ENCODE data around the gene P4HA3. TPM values are rescaled to one million over a fixed set of nuclear protein-coding genes. Genes with fewer than 3 reads are reported as not detected.

P4HA3 gene
- total RNA-seq, 2 experiments from 2014 or later, result not detected

DNA sequence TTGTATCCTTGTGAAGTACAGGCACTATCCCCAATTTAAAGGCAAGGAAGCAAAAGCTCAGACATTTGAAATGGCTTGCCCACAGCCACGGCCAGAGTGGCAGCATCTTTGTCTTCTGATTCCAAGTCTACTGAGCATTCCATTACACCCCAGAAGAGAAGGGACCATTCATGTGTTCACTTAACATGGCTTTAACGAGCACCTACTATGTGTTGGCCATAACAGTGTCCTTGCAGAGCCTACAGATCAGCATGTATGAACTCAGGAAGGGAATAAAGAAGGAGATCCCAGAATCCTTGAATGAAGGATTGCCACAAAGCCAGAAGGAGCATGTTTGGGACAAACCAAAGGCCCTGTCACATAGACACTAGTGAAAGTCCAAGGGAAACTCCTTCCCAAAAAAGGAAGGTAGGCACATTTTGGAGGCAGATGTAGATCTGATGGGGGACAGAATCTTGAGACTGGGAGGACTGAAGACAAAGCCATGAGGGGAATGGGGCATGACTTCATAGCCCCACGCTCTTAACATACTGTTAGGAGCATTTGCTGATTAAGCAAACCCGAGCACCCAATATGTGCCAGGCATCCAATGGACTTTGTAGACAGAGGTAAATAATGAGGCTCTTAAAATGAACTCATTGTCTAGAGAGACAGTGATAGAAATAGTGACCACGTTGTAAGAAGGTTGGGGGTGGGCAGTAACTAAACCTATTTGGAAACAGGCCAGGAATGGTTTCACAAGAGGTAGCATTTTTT lies 54.9 kb downstream of the P4HA3 start:
- no peak overlapping the region for H3K4me3 Mint-ChIP-seq
- DNase-seq, result no peak
- ChIA-PET CTCF (interaction anchor here (0.7 to 3.5 kb wide), 41 partner anchors 9 to 445 kb away, joined by 3 to 57 read pairs (median 5); partner anchors contain the start of genes C2CD3 and PPME1), POLR2A (interaction anchor here (1.1 kb wide), 1 partner anchor 277 kb away, joined by 5 read pairs; no protein-coding TSS in a partner anchor)
- no peak for ATAC-seq
- H3K4me1 Mint-ChIP-seq (ENCODE audit: low read depth), result peaks cover 2% of the 10 kb centered on the region
- H3K9me3 Mint-ChIP-seq (ENCODE audit: insufficient read depth), result no peaks in the 10 kb centered on the region
- peaks cover 13% of the 10 kb centered on the region for H3K36me3 Mint-ChIP-seq (ENCODE audit: low read depth)
- no peaks in the 10 kb centered on the region for H3K27me3 Mint-ChIP-seq (ENCODE audit: low read depth)
- no peak overlapping the region for H3K27ac Mint-ChIP-seq

DNA sequence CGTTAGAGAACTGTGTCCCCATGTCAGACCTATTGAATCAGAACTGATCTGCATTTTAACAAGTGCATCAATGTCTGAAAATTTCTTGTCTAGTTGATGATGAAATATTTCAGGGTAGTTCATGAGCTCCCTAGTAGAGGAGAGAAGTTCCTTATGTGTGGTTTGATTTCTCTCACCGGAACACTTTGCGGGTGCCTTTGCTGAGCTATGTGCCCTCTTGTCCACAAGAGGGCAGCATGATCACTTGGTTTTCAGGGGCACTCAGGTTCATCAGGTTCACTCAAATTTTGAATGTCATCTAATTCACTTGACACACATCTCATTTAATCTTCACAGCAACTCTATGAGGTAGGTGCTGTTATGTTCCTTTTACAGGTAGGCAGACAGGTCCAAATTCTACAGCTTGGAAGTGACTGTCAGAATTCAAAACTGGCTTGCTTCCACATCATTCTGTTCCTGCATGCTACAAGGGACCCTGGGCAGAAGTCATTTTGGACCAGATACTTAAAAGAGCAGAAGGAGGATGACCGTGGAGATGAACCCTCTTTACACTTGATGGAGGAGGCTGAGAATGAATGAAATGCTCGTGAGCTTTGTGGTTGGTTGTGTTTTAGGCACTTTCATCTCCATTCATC lies 55.6 kb downstream of the P4HA3 start:
- peak; percentile 69 for ATAC-seq
- Mint-ChIP-seq H3K36me3 (ENCODE audit: low read depth) (peaks cover 13% of the 10 kb centered on the region), H3K27ac (no peak overlapping the region), H3K4me3 (no peak overlapping the region), H3K9me3 (ENCODE audit: insufficient read depth) (no peaks in the 10 kb centered on the region), H3K27me3 (ENCODE audit: low read depth) (no peaks in the 10 kb centered on the region), H3K4me1 (ENCODE audit: low read depth) (peaks cover 2% of the 10 kb centered on the region)
- ChIA-PET POLR2A (interaction anchor here (1.1 kb wide), 1 partner anchor 276 kb away, joined by 5 read pairs; no protein-coding TSS in a partner anchor), CTCF (interaction anchor here (0.6 to 3.5 kb wide), 61 partner anchors 9 to 446 kb away, joined by 3 to 57 read pairs (median 4); partner anchors contain the start of genes C2CD3, PGM2L1 and PPME1)
- DNase-seq, result peak; percentile 68

DNA sequence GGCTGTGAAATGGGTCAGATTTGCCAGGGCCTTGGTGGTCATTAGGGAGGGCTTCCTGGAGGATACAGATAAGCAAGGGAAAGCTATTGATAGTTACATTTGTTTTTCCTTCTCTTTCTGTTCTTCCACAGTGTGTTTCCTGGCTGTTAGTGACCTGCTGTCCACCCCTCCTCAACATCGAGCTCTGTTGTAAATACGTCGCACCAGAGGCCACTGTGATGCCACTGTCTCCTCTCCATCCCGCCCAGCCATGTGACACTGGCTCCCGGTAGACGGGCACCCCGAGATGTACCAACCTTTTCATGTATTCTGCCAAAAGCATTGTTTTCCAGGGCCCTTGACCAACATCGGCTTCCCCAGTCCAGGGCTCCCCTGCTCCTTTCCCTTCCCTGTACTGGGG lies 58.1 kb downstream of the P4HA3 start:
- Mint-ChIP-seq H3K27ac (no peak overlapping the region), H3K4me1 (ENCODE audit: low read depth) (peaks cover 2% of the 10 kb centered on the region), H3K9me3 (ENCODE audit: insufficient read depth) (no peaks in the 10 kb centered on the region), H3K36me3 (ENCODE audit: low read depth) (peaks cover 13% of the 10 kb centered on the region), H3K27me3 (ENCODE audit: low read depth) (no peaks in the 10 kb centered on the region), H3K4me3 (no peak overlapping the region)
- CTCF ChIA-PET, result interaction anchor here (1.1 kb wide), 1 partner anchor 68 kb away, joined by 3 read pairs; no protein-coding TSS in a partner anchor
- POLR2A ChIA-PET, result no interaction called here
- ATAC-seq, result no peak
- no peak for DNase-seq

DNA sequence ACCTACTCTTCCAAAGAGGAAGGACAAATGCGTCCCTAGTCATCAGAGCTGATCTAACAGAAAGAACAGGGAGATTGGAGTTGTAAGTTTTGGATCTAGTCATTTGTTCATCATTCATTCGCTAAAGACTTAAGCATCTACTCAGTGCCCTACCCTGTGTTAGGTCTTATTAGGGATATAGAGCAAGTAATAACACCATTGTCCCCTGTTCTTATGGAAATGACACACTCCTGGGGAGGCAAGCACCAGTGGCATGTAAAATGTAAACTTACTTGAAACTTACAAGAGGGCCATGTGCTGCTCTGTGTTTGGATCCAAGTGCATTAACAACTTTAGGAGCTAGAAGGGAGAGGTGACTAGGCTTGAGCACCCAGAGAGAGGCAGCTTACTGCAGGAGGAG lies 61.9 kb downstream of the P4HA3 start:
- ATAC-seq, result no peak
- no peak overlapping the region for H3K4me3 Mint-ChIP-seq
- ChIA-PET POLR2A (no interaction called here), CTCF (no interaction called here)
- no peak overlapping the region for H3K27ac Mint-ChIP-seq
- DNase-seq, result no peak
- no peaks in the 10 kb centered on the region for H3K4me1 Mint-ChIP-seq (ENCODE audit: low read depth)
- no peaks in the 10 kb centered on the region for H3K27me3 Mint-ChIP-seq (ENCODE audit: low read depth)
- H3K36me3 Mint-ChIP-seq (ENCODE audit: low read depth), result peaks cover 20% of the 10 kb centered on the region
- H3K9me3 Mint-ChIP-seq (ENCODE audit: insufficient read depth), result no peaks in the 10 kb centered on the region

DNA sequence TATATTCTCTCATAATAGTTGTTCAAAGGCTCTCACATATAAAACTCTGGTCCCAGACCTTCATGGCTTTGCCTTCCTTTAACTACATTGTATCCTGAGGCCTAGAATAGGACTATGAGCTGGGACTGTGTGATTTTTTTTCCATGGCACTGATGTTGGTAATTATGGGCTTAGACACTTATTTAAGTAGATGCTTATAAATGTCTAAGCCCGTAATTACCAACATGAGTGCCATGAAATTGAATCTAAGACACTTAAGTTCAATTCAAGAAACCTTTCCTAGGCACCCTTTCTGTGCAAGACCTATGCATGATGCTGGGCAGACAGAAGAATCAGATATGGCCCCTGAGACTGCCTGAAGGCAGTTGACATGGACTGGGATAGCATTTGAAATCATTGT lies 63.0 kb downstream of the P4HA3 start:
- Mint-ChIP-seq H3K4me3 (no peak overlapping the region), H3K36me3 (ENCODE audit: low read depth) (peaks cover 14% of the 10 kb centered on the region), H3K27me3 (ENCODE audit: low read depth) (no peaks in the 10 kb centered on the region), H3K4me1 (ENCODE audit: low read depth) (no peaks in the 10 kb centered on the region), H3K27ac (no peak overlapping the region), H3K9me3 (ENCODE audit: insufficient read depth) (no peaks in the 10 kb centered on the region)
- ChIA-PET POLR2A (no interaction called here), CTCF (no interaction called here)
- no peak for DNase-seq
- ATAC-seq, result no peak

DNA sequence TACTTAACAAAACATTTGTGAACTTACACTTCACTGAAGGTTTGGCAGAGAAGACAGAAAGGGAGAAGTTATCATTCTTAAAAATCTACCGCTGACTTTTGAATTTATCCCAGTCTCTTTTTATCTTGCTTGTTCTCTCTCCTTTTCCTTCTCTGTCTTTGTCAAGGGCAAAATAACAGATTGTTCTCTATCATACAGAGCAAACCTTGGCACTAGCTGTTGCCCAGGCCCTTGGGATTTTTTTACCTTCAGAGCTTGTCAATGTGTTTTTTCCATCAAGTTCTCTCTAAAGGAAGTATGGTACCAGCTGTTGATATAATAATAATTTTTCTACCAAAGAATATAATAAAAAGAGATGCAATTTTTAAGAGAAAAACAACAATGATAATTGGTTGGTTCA lies 73.2 kb downstream of the P4HA3 start:
- Mint-ChIP-seq H3K27ac (no peak overlapping the region), H3K27me3 (ENCODE audit: low read depth) (no peaks in the 10 kb centered on the region), H3K36me3 (ENCODE audit: low read depth) (peaks cover 21% of the 10 kb centered on the region), H3K9me3 (ENCODE audit: insufficient read depth) (no peaks in the 10 kb centered on the region), H3K4me3 (no peak overlapping the region), H3K4me1 (ENCODE audit: low read depth) (peaks cover under 1% of the 10 kb centered on the region)
- DNase-seq (no peak), ATAC-seq (no peak)
- ChIA-PET POLR2A (no interaction called here), CTCF (interaction anchor here (0.9 to 1.9 kb wide), 3 partner anchors 18 to 274 kb away, joined by 3 to 9 read pairs (median 4); no protein-coding TSS in a partner anchor)

DNA sequence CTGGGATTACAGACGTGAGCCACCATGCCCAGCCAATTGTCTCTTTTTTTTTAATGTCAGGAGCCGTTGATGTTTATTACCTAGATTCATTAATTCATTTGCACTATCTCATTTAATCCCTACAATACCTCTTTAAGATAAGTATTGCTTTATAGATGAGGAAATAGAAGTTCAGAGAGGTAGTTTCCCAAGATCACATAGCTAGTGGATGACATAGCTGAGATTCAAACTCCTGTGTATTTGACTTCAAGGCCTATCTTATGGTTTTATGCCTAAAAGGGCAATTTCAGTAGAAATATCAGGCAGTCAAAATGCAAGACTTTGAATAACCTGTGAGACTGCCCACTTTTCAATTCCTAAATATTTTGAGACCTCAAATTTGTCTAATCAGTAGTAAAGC lies 73.9 kb downstream of the P4HA3 start:
- Mint-ChIP-seq H3K27ac (no peak overlapping the region), H3K27me3 (ENCODE audit: low read depth) (no peaks in the 10 kb centered on the region), H3K4me3 (no peak overlapping the region), H3K4me1 (ENCODE audit: low read depth) (peaks cover 4% of the 10 kb centered on the region), H3K9me3 (ENCODE audit: insufficient read depth) (no peaks in the 10 kb centered on the region), H3K36me3 (ENCODE audit: low read depth) (peaks cover 21% of the 10 kb centered on the region)
- POLR2A ChIA-PET, result no interaction called here
- DNase-seq (no peak), ATAC-seq (no peak)
- CTCF ChIA-PET, result interaction anchor here (0.7 to 1.5 kb wide), 3 partner anchors 18 to 274 kb away, joined by 3 to 4 read pairs (median 3); no protein-coding TSS in a partner anchor

DNA sequence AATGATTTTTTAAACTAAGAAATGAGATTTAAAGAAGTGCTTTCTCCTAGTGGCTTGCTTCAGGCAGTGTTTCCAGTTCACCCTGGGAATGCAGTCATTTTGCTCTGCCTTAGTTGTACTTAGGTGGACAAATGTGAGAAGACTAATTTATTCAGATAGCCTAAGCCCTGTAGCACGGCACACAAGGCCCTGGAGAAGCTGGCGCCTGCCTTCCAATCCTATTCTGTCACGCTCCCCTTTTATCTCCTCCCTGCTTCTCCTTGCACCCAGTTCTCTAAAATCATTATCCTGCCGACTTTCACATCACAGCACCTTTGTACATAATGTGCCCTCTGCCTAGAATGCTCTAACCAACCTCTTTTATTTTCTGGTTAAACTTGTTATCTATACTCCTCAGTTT lies 76.3 kb downstream of the P4HA3 start:
- ATAC-seq (no peak), DNase-seq (no peak)
- no peaks in the 10 kb centered on the region for H3K27me3 Mint-ChIP-seq (ENCODE audit: low read depth)
- CTCF ChIA-PET, result interaction anchor here (1.3 kb wide), 1 partner anchor 21 kb away, joined by 4 read pairs; no protein-coding TSS in a partner anchor
- POLR2A ChIA-PET, result no interaction called here
- no peaks in the 10 kb centered on the region for H3K9me3 Mint-ChIP-seq (ENCODE audit: insufficient read depth)
- peaks cover 12% of the 10 kb centered on the region for H3K4me1 Mint-ChIP-seq (ENCODE audit: low read depth)
- H3K4me3 Mint-ChIP-seq, result no peak overlapping the region
- peaks cover 23% of the 10 kb centered on the region for H3K36me3 Mint-ChIP-seq (ENCODE audit: low read depth)
- no peak overlapping the region for H3K27ac Mint-ChIP-seq

DNA sequence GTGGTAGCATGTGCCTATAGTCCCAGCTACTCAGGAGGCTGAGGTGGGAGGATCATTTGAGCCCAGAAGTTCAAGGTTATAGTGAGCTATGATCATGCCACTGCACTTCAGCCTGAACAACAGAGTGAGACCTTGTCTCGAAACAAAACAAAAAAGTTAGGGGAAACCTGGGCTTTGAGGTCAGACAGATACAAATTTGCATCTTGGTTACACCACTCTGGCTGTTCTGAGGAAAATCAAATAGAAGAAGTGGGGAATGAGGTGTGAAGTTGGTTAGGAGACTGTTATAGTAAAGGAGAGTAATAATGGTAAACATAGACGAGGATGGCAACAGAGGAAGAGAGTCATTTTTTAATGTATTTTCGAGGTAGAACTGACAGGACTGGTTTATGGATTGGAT lies 77.8 kb downstream of the P4HA3 start:
- POLR2A ChIA-PET, result no interaction called here
- H3K4me1 Mint-ChIP-seq (ENCODE audit: low read depth), result peaks cover 12% of the 10 kb centered on the region
- CTCF ChIA-PET, result interaction anchor here (1.3 kb wide), 1 partner anchor 22 kb away, joined by 4 read pairs; no protein-coding TSS in a partner anchor
- DNase-seq (no peak), ATAC-seq (no peak)
- no peak overlapping the region for H3K27ac Mint-ChIP-seq
- H3K27me3 Mint-ChIP-seq (ENCODE audit: low read depth), result no peaks in the 10 kb centered on the region
- peaks cover 16% of the 10 kb centered on the region for H3K36me3 Mint-ChIP-seq (ENCODE audit: low read depth)
- no peak overlapping the region for H3K4me3 Mint-ChIP-seq
- no peaks in the 10 kb centered on the region for H3K9me3 Mint-ChIP-seq (ENCODE audit: insufficient read depth)

DNA sequence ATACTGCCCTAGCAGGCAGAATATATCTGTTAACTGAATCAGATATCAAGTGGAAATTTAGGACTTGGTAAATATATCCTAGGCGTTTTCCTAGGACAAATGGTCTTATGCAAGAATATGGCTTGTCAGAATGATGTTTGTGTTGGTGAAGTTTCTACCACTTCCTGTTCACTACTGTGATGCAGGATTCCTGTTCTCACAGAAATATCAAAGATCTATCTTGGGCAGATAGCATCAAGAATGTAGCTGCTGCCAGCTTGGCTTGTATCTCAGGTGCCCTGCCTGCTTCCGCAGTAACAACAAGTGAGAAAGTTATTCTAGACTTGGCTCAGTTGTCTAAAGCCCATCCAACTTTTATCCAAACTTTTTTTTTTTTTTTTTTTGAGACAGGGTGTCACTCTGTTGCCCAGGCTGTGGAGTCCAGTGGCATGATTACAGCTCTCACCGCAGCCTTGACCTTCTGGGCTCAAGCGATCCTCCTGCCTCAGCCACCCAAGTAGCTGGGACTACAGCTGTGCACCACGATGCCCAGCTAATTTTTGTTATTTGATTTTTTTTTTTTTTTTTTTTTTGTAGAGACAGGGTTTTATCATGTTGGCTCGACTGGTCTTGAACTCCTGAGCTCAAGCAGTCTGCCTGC lies 79.0 kb downstream of the P4HA3 start:
- Mint-ChIP-seq H3K27me3 (ENCODE audit: low read depth) (no peaks in the 10 kb centered on the region), H3K27ac (no peak overlapping the region), H3K4me3 (no peak overlapping the region), H3K36me3 (ENCODE audit: low read depth) (peaks cover 16% of the 10 kb centered on the region), H3K4me1 (ENCODE audit: low read depth) (peaks cover 12% of the 10 kb centered on the region), H3K9me3 (ENCODE audit: insufficient read depth) (no peaks in the 10 kb centered on the region)
- ChIA-PET POLR2A (no interaction called here), CTCF (interaction anchor here (1.0 kb wide), 1 partner anchor 241 kb away, joined by 3 read pairs; no protein-coding TSS in a partner anchor)
- peak; percentile 72 for ATAC-seq
- DNase-seq, result no peak

DNA sequence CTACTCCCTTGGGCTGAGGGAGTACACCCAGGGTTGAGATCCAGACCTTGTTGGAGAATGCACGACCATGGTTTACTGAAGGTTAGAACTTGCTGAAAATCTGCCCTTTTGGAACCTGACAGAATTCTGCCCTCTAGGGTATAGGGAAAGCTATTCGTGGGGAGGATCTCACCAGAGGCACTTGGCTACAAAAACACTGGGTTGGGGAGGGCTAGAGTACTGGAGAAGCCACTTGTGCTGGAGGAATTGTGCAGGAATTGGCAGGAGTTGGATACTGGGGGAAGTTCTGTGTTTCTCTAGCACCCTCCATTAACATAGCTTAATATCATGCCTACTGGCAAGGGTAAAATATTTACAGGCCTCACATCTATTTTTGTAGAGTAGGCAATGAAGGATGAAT lies 84.5 kb downstream of the P4HA3 start:
- DNase-seq, result no peak
- H3K27ac Mint-ChIP-seq, result no peak overlapping the region

DNA sequence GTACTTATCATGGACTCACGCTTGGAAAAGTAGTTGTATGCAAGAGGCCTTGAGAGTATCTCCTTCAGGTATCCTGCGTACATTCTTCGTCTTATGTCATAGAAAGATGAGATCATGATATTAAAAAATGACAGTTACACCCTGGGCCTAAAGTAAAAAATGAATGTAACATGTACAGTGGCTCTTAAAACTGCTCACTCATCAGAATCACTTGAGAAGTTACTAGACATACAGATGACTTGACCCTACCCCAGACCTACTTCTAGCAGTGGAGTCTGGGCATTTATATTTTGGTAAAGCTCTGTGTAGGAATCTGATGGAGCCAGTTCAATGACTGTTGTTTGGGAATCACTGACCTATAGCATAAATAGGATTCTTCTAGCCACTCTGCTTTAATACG lies 85.9 kb downstream of the P4HA3 start:
- Mint-ChIP-seq H3K27ac (no peak overlapping the region), H3K4me3 (no peak overlapping the region), H3K4me1 (ENCODE audit: low read depth) (no peaks in the 10 kb centered on the region), H3K27me3 (ENCODE audit: low read depth) (no peaks in the 10 kb centered on the region), H3K36me3 (ENCODE audit: low read depth) (peaks cover 24% of the 10 kb centered on the region), H3K9me3 (ENCODE audit: insufficient read depth) (no peaks in the 10 kb centered on the region)
- POLR2A ChIA-PET, result no interaction called here
- CTCF ChIA-PET, result no interaction called here
- no peak for DNase-seq
- ATAC-seq, result no peak

More for the DNA sequence above, 84.5 kb downstream of the P4HA3 start:
- CTCF ChIA-PET, result no interaction called here
- no peak for ATAC-seq
- Mint-ChIP-seq H3K4me3 (no peak overlapping the region), H3K4me1 (ENCODE audit: low read depth) (peaks cover 1% of the 10 kb centered on the region), H3K9me3 (ENCODE audit: insufficient read depth) (no peaks in the 10 kb centered on the region), H3K27me3 (ENCODE audit: low read depth) (no peaks in the 10 kb centered on the region), H3K36me3 (ENCODE audit: low read depth) (peaks cover 27% of the 10 kb centered on the region)
- POLR2A ChIA-PET, result no interaction called here

Measured in activated CD8-positive, alpha-beta T cell treated with anti-CD3 and anti-CD28 coated beads, Interleukin-2, amount 10 ng/mL, durations not matched to agents 7 days and 5 days (primary cell).